ENCODE measurements around the gene THAP3. TPM values are rescaled to one million over a fixed set of nuclear protein-coding genes. Genes with fewer than 3 reads are reported as not detected.

THAP3 gene
- total and polyA plus RNA-seq, 2 of the 4 experiments (the other 2 are of a cell fraction) = 14.2 to 14.9 TPM

- Histone ChIP-seq H3K9ac (ENCODE audit: low read depth, low read length) (peak overlapping the region; percentile 65), H3K14ac (replicated peaks; ENCODE audit: low read depth, low read length) (peak overlapping the region; percentile 85), H2AK5ac (ENCODE audit: low read depth, low read length) (peak overlapping the region; percentile 22), H3K4ac (ENCODE audit: low read depth, low read length) (peak overlapping the region; percentile 55; the same call in 1 of the 2 replicates), H3K4me3 (ENCODE audit: insufficient read depth, low read depth, low read length) (peak overlapping the region; percentile 67), H3K23ac (ENCODE audit: low read depth, low read length) (peak overlapping the region; percentile 93), H2BK15ac (ENCODE audit: low read depth, low read length) (no peak overlapping the region), H2BK120ac (ENCODE audit: low read depth, low read length) (no peak overlapping the region), H3K27ac (ENCODE audit: insufficient read depth, low read length) (peak overlapping the region; percentile 85), H3K9me1 (ENCODE audit: insufficient read depth, low read length) (peaks cover 4% of the 10 kb centered on the region; the same call in 1 of the 2 replicates), H2BK5ac (ENCODE audit: low read depth, low read length, poor library complexity, severe bottlenecking) (peak overlapping the region; percentile 67), H3K36me3 (ENCODE audit: control insufficient read depth, insufficient read depth, low read length) (peaks cover 54% of the 10 kb centered on the region), H2BK20ac (ENCODE audit: low read depth, low read length) (no peak overlapping the region), H3K18ac (ENCODE audit: low read depth, low read length) (no peak overlapping the region), H2AK9ac (replicated peaks; ENCODE audit: low read depth, low read length, poor library complexity) (peak overlapping the region; percentile 74), H4K5ac (ENCODE audit: low read depth, low read length) (peak overlapping the region; percentile 23), H3K27me3 (ENCODE audit: control insufficient read depth, insufficient read depth, low read length) (no peaks in the 10 kb centered on the region), H3K79me1 (ENCODE audit: low read depth in 1 of 2, low read length in 2 of 2) (peaks cover 32 to 79% of the 10 kb centered on the region in 2 experiments), H3K4me1 (ENCODE audit: control insufficient read depth, insufficient read depth, low read length) (peaks cover 6% of the 10 kb centered on the region), H3K9me3 (ENCODE audit: control insufficient read depth, insufficient read depth, low read length) (no peaks in the 10 kb centered on the region), H3K56ac (ENCODE audit: extremely low read depth, insufficient read depth, low read length) (no peak overlapping the region; the same call in 1 of the 2 replicates), H3K4me2 (ENCODE audit: low read depth, low read length) (peak overlapping the region; percentile 95), H2AFZ (replicated peaks; ENCODE audit: low read length, poor library complexity) (peak overlapping the region; percentile 85), H4K91ac (ENCODE audit: insufficient read depth, low read depth, low read length) (peak overlapping the region; percentile 66; the same call in 1 of the 2 replicates), H4K20me1 (ENCODE audit: insufficient read depth, low read length) (peaks cover 48% of the 10 kb centered on the region), H4K8ac (ENCODE audit: low read depth in 2 of 2, low read length in 2 of 2) (peak overlapping the region in 1 of 2 experiments; percentile 44; a peak in 1 of 4 replicates)
- ATAC-seq (ENCODE audit: low read depth) (peak; percentile 46), DNase-seq (peak; percentile 71)
- 10% methylated on average over 10 of the region's 32 CpGs; no CpG with 5 or more reads in 1 of the 2 experiments for WGBS, 2 experiments (ENCODE audit: extremely low coverage in 2 of 2, insufficient read length in 1 of 2)
- in situ Hi-C loops (cut with MboI; ENCODE audit: low sequenced_read_pairs) (no loop called here), dilution Hi-C loops (cut with HindIII; ENCODE audit: low sequenced_read_pairs, unreplicated experiment) (no loop called here), intact Hi-C loops (cut with micrococcal nuclease) (no loop called here)
- TF ChIP-seq FOS (IDR thresholded peaks at IDR 0.05; ENCODE audit: low read depth, low read length) (no peak), POLR2A (IDR thresholded peaks at IDR 0.05; ENCODE audit: low read depth, low read length) (no peak), BHLHE40 (IDR thresholded peaks at IDR 0.05; ENCODE audit: low read depth, low read length) (no peak), USF2 (IDR thresholded peaks at IDR 0.05; ENCODE audit: low read depth, low read length) (no peak), MAZ (IDR thresholded peaks at IDR 0.05; ENCODE audit: borderline replicate concordance, low read depth, low read length) (no peak), NFE2L2 (IDR thresholded peaks at IDR 0.05; ENCODE audit: low read depth, low read length) (no peak), MAFK (IDR thresholded peaks at IDR 0.05; ENCODE audit: low read depth, low read length) (no peak), CEBPB (IDR thresholded peaks at IDR 0.05; ENCODE audit: low read depth, low read length) (no peak), RAD21 (IDR thresholded peaks at IDR 0.05; ENCODE audit: low read length) (no peak), RCOR1 (IDR thresholded peaks at IDR 0.05; ENCODE audit: insufficient replicate concordance, low read length) (no peak), CTCF (conservative IDR thresholded peaks at IDR 0.05; ENCODE audit: low read depth, low read length) (no peak), SMC3 (IDR thresholded peaks at IDR 0.05; ENCODE audit: low read depth, low read length) (no peak), MXI1 (IDR thresholded peaks at IDR 0.05; ENCODE audit: borderline replicate concordance, low read depth, low read length) (no peak), RFX5 (IDR thresholded peaks at IDR 0.05; ENCODE audit: low read depth, low read length) (no peak), CHD1 (IDR thresholded peaks at IDR 0.05; ENCODE audit: low read depth, low read length) (no peak)
- TF ChIP-seq, protein P1, sequence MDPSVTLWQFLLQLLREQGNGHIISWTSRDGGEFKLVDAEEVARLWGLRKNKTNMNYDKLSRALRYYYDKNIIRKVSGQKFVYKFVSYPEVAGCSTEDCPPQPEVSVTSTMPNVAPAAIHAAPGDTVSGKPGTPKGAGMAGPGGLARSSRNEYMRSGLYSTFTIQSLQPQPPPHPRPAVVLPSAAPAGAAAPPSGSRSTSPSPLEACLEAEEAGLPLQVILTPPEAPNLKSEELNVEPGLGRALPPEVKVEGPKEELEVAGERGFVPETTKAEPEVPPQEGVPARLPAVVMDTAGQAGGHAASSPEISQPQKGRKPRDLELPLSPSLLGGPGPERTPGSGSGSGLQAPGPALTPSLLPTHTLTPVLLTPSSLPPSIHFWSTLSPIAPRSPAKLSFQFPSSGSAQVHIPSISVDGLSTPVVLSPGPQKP (IDR thresholded peaks at IDR 0.05; ENCODE audit: borderline replicate concordance, low read depth, low read length) = no peak
- BruUV-seq (replicated peaks) = no TSS peak
- ChIA-PET CTCF (interaction anchor here (0.6 kb wide), 1 partner anchor 109 kb away, joined by 4 read pairs; no protein-coding TSS in a partner anchor), POLR2A (ENCODE audit: unreplicated experiment) (no interaction called here)
Observed at GRCh38 chr1:6625584-6626149, 999 bp downstream of the THAP3 start.
